ENCODE data around the gene SCN8A.

DNA sequence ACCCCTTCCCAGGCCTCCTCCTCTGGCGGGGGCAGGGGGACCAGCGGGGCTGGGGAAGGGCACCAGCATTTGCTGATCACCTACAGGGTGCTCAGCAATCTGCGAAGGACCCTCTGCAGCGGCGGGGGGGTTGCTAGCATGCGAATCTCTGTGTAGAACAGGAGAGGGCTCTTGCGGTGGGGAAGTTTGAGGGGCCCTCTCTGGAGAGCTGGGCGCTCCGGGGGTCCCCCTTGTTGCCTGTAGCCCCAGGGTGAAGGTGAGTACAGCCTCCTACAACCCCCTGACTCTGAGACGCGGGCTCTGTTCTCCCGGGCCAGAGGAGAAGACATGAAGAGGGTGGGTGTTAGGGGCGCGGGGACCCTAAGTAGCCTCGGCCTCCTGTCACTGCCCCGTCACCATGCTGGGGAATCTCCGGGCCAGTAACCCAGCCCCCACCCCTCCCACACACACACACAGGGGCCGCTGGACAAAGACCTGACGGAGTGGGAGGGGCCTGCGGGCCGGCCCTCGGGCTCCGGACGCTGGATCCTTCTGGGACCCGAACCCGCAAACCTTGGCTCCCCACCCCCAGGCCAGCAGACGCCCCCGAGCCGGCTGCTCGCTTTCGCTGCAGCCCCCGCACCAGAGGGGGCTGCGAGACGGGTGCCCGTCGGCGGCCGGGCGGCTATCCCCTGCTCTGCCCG, 256.8 kb downstream of the SCN8A start:
- TF ChIP-seq, protein P1, sequence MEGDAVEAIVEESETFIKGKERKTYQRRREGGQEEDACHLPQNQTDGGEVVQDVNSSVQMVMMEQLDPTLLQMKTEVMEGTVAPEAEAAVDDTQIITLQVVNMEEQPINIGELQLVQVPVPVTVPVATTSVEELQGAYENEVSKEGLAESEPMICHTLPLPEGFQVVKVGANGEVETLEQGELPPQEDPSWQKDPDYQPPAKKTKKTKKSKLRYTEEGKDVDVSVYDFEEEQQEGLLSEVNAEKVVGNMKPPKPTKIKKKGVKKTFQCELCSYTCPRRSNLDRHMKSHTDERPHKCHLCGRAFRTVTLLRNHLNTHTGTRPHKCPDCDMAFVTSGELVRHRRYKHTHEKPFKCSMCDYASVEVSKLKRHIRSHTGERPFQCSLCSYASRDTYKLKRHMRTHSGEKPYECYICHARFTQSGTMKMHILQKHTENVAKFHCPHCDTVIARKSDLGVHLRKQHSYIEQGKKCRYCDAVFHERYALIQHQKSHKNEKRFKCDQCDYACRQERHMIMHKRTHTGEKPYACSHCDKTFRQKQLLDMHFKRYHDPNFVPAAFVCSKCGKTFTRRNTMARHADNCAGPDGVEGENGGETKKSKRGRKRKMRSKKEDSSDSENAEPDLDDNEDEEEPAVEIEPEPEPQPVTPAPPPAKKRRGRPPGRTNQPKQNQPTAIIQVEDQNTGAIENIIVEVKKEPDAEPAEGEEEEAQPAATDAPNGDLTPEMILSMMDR (IDR thresholded peaks at IDR 0.05; ENCODE audit: low read length): no peak
- no peak for TF ChIP-seq EZH2 (optimal IDR thresholded peaks at IDR 0.05; ENCODE audit: low read depth, low read length)

Measured in MM.1S (cell line).